ENCODE data around the gene AMIGO1. TPM values are rescaled to one million over a fixed set of nuclear protein-coding genes. Genes with fewer than 3 reads are reported as not detected.

AMIGO1 gene
- total RNA-seq, 2 donors from 2014 or later, result 2.6 to 8.6 TPM

DNA sequence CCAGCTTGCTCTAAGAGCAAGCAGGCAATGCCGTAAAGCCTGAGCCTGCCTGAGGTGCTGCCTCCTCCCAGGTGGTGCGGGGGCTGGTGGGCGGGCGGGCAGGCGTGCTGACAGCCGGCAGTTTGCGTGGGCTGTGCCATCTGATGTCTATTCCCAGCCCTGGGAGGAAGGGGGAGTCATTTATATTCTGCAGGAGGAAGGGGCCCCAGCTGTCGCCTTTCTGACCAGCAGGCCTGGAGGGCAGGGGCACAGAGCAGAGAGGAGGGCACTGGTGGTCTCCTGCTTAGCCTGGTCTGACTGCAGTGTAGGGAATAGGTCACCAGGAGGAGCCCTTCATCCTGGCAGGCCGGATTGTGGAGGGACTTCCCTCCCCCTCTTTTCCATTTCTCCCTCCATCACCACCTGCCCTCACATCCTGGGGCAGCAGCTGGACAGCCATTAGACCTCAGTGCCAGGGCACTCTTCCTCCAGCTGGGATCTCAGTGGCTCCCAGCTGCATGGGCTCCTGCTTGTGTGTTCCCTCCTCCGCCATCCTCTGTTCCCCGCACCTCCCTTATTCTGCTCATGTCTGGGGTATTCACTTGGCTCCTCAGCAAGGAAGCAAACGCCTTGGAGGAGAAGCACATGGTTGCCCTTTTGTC is 11.2 kb downstream of the AMIGO1 start:
- WGBS, 2 donors, result 69 to 81% methylated on average over 12 of the region's 12 CpGs
- ATAC-seq (no peak), DNase-seq (peak in 1 of 4 donors; percentile 37)
- Histone ChIP-seq H3K4me3 (no peak overlapping the region), H3K4me1 (peaks cover 19% of the 10 kb centered on the region), H3K27me3 (no peaks in the 10 kb centered on the region), H3K9me3 (no peaks in the 10 kb centered on the region), H3K27ac (no peak overlapping the region), H3K36me3 (replicated peaks in 1 of 2; ENCODE audit: insufficient read depth in 1 of 2, low read depth in 2 of 2) (no peaks in the 10 kb centered on the region)
- TF ChIP-seq, protein P1, sequence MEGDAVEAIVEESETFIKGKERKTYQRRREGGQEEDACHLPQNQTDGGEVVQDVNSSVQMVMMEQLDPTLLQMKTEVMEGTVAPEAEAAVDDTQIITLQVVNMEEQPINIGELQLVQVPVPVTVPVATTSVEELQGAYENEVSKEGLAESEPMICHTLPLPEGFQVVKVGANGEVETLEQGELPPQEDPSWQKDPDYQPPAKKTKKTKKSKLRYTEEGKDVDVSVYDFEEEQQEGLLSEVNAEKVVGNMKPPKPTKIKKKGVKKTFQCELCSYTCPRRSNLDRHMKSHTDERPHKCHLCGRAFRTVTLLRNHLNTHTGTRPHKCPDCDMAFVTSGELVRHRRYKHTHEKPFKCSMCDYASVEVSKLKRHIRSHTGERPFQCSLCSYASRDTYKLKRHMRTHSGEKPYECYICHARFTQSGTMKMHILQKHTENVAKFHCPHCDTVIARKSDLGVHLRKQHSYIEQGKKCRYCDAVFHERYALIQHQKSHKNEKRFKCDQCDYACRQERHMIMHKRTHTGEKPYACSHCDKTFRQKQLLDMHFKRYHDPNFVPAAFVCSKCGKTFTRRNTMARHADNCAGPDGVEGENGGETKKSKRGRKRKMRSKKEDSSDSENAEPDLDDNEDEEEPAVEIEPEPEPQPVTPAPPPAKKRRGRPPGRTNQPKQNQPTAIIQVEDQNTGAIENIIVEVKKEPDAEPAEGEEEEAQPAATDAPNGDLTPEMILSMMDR (IDR thresholded peaks at IDR 0.05), result peak in 6 of 7 experiments; percentile 11 to 40 (median 27)
- TF ChIP-seq POLR2A (IDR thresholded peaks at IDR 0.05), result no peak
- intact Hi-C loops (cut with DNase I), result loop anchor here (5.0 kb wide), 1 partner anchor 34 kb away; no protein-coding TSS in a partner anchor

DNA sequence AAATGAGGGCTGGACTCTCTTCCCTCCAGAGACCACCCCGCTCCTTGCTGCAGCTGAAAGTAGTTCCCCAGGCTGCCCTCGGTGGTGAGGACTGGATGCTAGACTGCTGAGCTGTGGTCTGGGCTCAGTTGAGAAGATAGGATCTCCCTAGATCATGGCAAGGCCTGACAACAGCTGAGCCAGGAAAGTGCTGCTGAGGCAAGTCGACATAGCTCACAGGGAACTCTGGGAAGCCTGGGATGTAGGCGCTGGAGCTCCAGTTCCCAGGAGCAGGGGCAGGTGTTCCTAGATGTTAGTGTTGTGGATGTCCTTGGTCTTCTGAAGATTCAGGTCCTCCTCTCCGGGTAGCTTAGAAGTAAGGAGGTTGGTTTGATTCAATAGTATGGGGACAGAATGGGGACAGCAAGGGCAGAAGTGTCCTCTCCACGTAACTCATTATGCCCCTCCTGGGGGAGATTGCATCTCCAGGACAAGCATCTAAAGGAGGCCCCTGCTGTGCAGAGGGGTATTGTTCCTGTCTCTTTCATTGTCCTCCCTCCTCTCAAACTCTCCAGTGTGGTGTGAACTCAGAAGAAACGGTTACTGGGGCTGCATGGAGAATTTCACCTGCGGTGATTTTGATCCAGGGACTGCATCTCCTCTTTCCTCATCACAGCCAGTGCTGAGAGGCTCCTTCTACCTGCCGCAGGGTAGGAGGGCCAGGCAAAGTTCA is 11.9 kb downstream of the AMIGO1 start:
- WGBS, 2 donors, result 64 to 68% methylated on average over 9 of the region's 9 CpGs
- intact Hi-C loops (cut with DNase I), result loop anchor here (5.0 kb wide), 1 partner anchor 35 kb away; no protein-coding TSS in a partner anchor
- H3K9me3 ChIP-seq, result no peaks in the 10 kb centered on the region
- H3K27me3 ChIP-seq, result no peaks in the 10 kb centered on the region
- peaks cover 20% of the 10 kb centered on the region for H3K4me1 ChIP-seq
- DNase-seq (no peak), ATAC-seq (no peak)
- no peak overlapping the region for H3K4me3 ChIP-seq
- H3K27ac ChIP-seq, result no peak overlapping the region
- TF ChIP-seq POLR2A (IDR thresholded peaks at IDR 0.05), result no peak
- TF ChIP-seq, protein P1 (IDR thresholded peaks at IDR 0.05), result no peak
- no peaks in the 10 kb centered on the region for H3K36me3 ChIP-seq (replicated peaks in 1 of 2; ENCODE audit: insufficient read depth in 1 of 2, low read depth in 2 of 2)

DNA sequence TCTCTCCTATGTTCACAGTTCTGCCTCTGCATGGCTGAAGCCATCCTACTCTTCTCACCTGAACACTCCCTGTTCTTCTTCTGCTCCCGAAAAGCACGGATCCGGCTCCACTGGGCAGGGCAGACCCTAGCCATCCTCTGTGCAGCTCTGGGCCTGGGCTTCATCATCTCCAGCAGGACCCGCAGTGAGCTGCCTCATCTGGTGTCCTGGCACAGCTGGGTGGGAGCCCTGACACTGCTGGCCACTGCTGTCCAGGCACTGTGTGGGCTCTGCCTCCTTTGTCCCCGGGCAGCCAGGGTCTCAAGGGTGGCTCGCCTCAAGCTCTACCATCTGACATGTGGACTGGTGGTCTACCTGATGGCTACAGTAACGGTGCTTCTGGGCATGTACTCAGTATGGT is 13.8 kb downstream of the AMIGO1 start:
- intact Hi-C loops (cut with DNase I), result loop anchor here (5.0 kb wide), 1 partner anchor 37 kb away; no protein-coding TSS in a partner anchor
- Histone ChIP-seq H3K27me3 (no peaks in the 10 kb centered on the region), H3K27ac (no peak overlapping the region), H3K9me3 (no peaks in the 10 kb centered on the region), H3K4me3 (no peak overlapping the region), H3K4me1 (peaks cover 20% of the 10 kb centered on the region), H3K36me3 (replicated peaks in 1 of 2; ENCODE audit: insufficient read depth in 1 of 2, low read depth in 2 of 2) (no peaks in the 10 kb centered on the region)
- no peak for ATAC-seq
- WGBS, 2 donors, result 81 to 89% methylated on average over 5 to 7 of the region's 7 CpGs
- TF ChIP-seq POLR2A (IDR thresholded peaks at IDR 0.05), result no peak
- TF ChIP-seq, protein P1 (IDR thresholded peaks at IDR 0.05), result no peak
- no peak for DNase-seq

DNA sequence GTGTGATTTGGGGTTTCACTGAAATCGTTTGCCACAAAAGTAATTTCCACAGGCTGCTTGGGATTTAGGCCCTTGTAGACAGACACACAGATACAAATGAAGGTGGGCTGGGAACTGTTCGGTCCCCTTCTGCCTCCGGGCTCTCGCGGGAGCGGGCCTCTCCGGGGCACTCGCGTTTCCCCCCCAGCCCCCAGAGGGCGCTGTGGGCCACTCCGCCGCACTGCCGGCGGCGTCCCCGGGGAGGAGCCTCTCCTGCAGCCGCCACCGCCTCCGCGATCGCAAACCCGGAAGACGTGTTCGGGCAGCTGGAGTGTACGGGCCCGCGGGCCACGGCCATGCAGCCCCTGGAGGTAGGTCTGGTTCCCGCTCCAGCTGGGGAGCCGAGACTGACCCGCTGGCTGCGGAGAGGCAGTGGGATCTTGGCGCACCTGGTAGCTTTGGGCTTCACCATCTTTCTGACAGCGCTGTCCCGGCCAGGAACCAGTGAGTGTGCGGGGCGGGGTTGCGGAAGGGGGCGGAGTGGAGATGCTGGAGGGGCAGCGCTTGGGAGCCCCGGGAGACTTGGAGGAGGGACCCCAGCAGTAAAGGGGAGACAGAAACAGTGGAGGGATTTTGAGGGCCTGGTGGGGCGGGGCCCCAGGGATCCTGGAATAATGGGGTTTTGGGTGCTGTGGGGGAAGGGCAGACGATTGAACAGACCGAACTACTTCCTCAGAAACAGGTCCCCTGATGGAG is 15.6 kb downstream of the AMIGO1 start, which contains the start of gene CYB561D1:
TSS of gene CYB561D1 (plus strand) at position 290 of the 735 bp plus-strand sequence. CDS start at position 336, 46 bp downstream.
- H3K36me3 ChIP-seq (replicated peaks in 1 of 2; ENCODE audit: insufficient read depth in 1 of 2, low read depth in 2 of 2), result no peaks in the 10 kb centered on the region

More for the DNA sequence above, 15.6 kb downstream of the AMIGO1 start, which contains the start of gene CYB561D1:
- TF ChIP-seq POLR2A (IDR thresholded peaks at IDR 0.05), result peak; percentile 41 to 83 (median 78)
- TF ChIP-seq, protein P1 (IDR thresholded peaks at IDR 0.05), result peak; percentile 88 to 96 (median 95)
- ATAC-seq (peak; percentile 94), DNase-seq (peak; percentile 86 to 88 (median 87))
- Histone ChIP-seq H3K4me3 (peak within 1 kb of the TSS; percentile 71 to 75), H3K4me1 (peaks cover 20% of the 10 kb centered on the region), H3K27me3 (no peaks in the 10 kb centered on the region), H3K9me3 (no peaks in the 10 kb centered on the region), H3K27ac (peak within 1 kb of the TSS in 3 of 4 donors; percentile 59 to 79 (median 67))
- 0% methylated on average over 15 to 44 of the region's 44 CpGs for WGBS, 2 donors
- intact Hi-C loops (cut with DNase I), result no loop called here

Measured in body of pancreas (tissue), 4 donors.